Nephron (organoid): ENCODE data around the gene FHIP1A.

Experiments used
- H3K27ac Mint-ChIP-seq, 3 experiments: 2 replicates each; pipeline ENCODE4 v1.8.0; 2020; ENCODE audit warnings: mixed read lengths in 3 of 3, mild to moderate bottlenecking in 2 of 3, moderate library complexity in 1 of 3
- H3K27me3 Mint-ChIP-seq: 2 replicates; pipeline ENCODE4 v1.8.0; 2021; ENCODE audit warnings: low read depth, mild to moderate bottlenecking, moderate library complexity, mixed read lengths
- H3K36me3 Mint-ChIP-seq: 2 replicates; pipeline ENCODE4 v1.8.0; 2020; ENCODE audit warnings: low read depth, mixed read lengths
- H3K4me1 Mint-ChIP-seq: 2 replicates; pipeline ENCODE4 v1.8.0; 2020; ENCODE audit warnings: mixed read lengths
- H3K4me3 Mint-ChIP-seq, 3 experiments: 2 replicates each; pipeline ENCODE4 v1.8.0; 2020; ENCODE audit warnings: mild to moderate bottlenecking in 3 of 3, mixed read lengths in 3 of 3, moderate library complexity in 2 of 3
- H3K9me3 Mint-ChIP-seq: 2 replicates; pipeline ENCODE4 v1.8.0; 2020; ENCODE audit warnings: mixed read lengths
- CTCF ChIP-seq, 3 experiments: fragments of 200-600 bp; sonication (generic); IDR thresholded peaks; one replicate each; pipeline ENCODE4 v1.5.0; 2021; ENCODE audit warnings: antibody characterized with exemption in 3 of 3; ENCODE audit not compliant: unreplicated experiment in 3 of 3

Gene FHIP1A

GRCh38 chr4:151436093-151436518 lies 27.1 kb downstream of the FHIP1A start:
- peak overlapping the region in 1 of 3 experiments; percentile 47 for H3K4me3 Mint-ChIP-seq
- no peaks in the 10 kb centered on the region for H3K9me3 Mint-ChIP-seq
- H3K27ac Mint-ChIP-seq: peak overlapping the region in 1 of 3 experiments; percentile 35
- no peaks in the 10 kb centered on the region for H3K27me3 Mint-ChIP-seq
- no peaks in the 10 kb centered on the region for H3K36me3 Mint-ChIP-seq
- no peak for TF ChIP-seq CTCF (IDR thresholded peaks at IDR 0.05; ENCODE audit: unreplicated experiment in 3 of 3)
- H3K4me1 Mint-ChIP-seq: peaks cover 7% of the 10 kb centered on the region

GRCh38 chr4:151437505-151437904 lies 28.5 kb downstream of the FHIP1A start:
- no peak overlapping the region for H3K27ac Mint-ChIP-seq

GRCh38 chr4:151438154-151438553 lies 29.2 kb downstream of the FHIP1A start:
- H3K4me1 Mint-ChIP-seq: peaks cover 7% of the 10 kb centered on the region
- H3K36me3 Mint-ChIP-seq: no peaks in the 10 kb centered on the region
- H3K27me3 Mint-ChIP-seq: no peaks in the 10 kb centered on the region
- H3K4me3 Mint-ChIP-seq: no peak overlapping the region
- no peak overlapping the region for H3K27ac Mint-ChIP-seq
- no peak for TF ChIP-seq CTCF (IDR thresholded peaks at IDR 0.05; ENCODE audit: unreplicated experiment in 3 of 3)
- H3K9me3 Mint-ChIP-seq: no peaks in the 10 kb centered on the region

More at GRCh38 chr4:151437505-151437904, 28.5 kb downstream of the FHIP1A start:
- Mint-ChIP-seq H3K36me3 (no peaks in the 10 kb centered on the region), H3K27me3 (no peaks in the 10 kb centered on the region), H3K4me3 (no peak overlapping the region), H3K9me3 (no peaks in the 10 kb centered on the region), H3K4me1 (peaks cover 7% of the 10 kb centered on the region)
- no peak for TF ChIP-seq CTCF (IDR thresholded peaks at IDR 0.05; ENCODE audit: unreplicated experiment in 3 of 3)

GRCh38 chr4:151439320-151439719 lies 30.3 kb downstream of the FHIP1A start:
- H3K4me1 Mint-ChIP-seq: peaks cover 7% of the 10 kb centered on the region
- TF ChIP-seq CTCF (IDR thresholded peaks at IDR 0.05; ENCODE audit: unreplicated experiment in 3 of 3): no peak
- no peak overlapping the region for H3K4me3 Mint-ChIP-seq
- H3K27me3 Mint-ChIP-seq: no peaks in the 10 kb centered on the region
- H3K9me3 Mint-ChIP-seq: no peaks in the 10 kb centered on the region
- no peak overlapping the region for H3K27ac Mint-ChIP-seq
- no peaks in the 10 kb centered on the region for H3K36me3 Mint-ChIP-seq

GRCh38 chr4:151442002-151442401 lies 33.0 kb downstream of the FHIP1A start:
- Mint-ChIP-seq H3K4me1 (no peaks in the 10 kb centered on the region), H3K9me3 (no peaks in the 10 kb centered on the region), H3K27me3 (no peaks in the 10 kb centered on the region), H3K27ac (no peak overlapping the region), H3K4me3 (no peak overlapping the region), H3K36me3 (no peaks in the 10 kb centered on the region)
- TF ChIP-seq CTCF (IDR thresholded peaks at IDR 0.05; ENCODE audit: unreplicated experiment in 3 of 3): no peak

- Mint-ChIP-seq H3K27me3 (no peaks in the 10 kb centered on the region), H3K36me3 (no peaks in the 10 kb centered on the region), H3K4me1 (no peaks in the 10 kb centered on the region), H3K4me3 (no peak overlapping the region), H3K9me3 (no peaks in the 10 kb centered on the region), H3K27ac (no peak overlapping the region)
- no peak for TF ChIP-seq CTCF (IDR thresholded peaks at IDR 0.05; ENCODE audit: unreplicated experiment in 3 of 3)
Observed at GRCh38 chr4:151443247-151443646, 34.3 kb downstream of the FHIP1A start.
